IPS-18c (cell line): Measurements from ENCODE around the gene EGF.

ENCODE experiments used
- H3K4me3 ChIP-seq: 2 replicates; pipeline ENCODE4 v1.7.0; 2013; ENCODE audit warnings: low read depth, mild to moderate bottlenecking, low read length, moderate library complexity; ENCODE audit not compliant: insufficient read depth
- H3K9me3 ChIP-seq: one replicate; pipeline ENCODE4 v1.6.1; 2013; ENCODE audit warnings: mild to moderate bottlenecking, low read length, moderate library complexity; ENCODE audit not compliant: control insufficient read depth, insufficient read depth

EGF gene

GRCh38 chr4:110003401-110004187 lies 90.9 kb downstream of the EGF start:
- Histone ChIP-seq H3K4me3 (no peak overlapping the region), H3K9me3 (no peaks in the 10 kb centered on the region)

GRCh38 chr4:110004556-110004955 lies 91.9 kb downstream of the EGF start:
- H3K4me3 ChIP-seq = no peak overlapping the region
- no peaks in the 10 kb centered on the region for H3K9me3 ChIP-seq

- no peaks in the 10 kb centered on the region for H3K9me3 ChIP-seq
- no peak overlapping the region for H3K4me3 ChIP-seq
Observed at GRCh38 chr4:110005461-110006056, 92.9 kb downstream of the EGF start.

DNA sequence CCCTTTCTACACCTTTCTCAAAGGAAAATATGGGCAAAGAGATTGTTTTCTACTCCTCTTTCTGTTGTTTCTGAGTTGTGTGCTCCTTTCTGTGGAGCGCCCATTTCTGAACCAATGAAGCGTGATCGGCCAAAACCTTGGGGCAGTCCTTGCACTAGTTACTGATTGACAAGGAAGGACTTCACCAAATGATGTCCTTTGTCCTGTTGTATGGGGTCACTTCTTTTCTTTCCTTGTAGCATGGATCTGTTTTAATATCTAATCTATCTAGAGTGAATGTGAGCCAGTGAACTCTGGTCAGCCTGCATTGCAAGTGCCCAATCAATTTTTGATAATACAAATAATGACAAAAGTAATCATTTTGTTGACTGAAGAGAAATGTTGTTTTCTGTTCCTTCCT lies 94.5 kb downstream of the EGF start:
- no peak overlapping the region for H3K4me3 ChIP-seq

GRCh38 chr4:110008540-110008939 lies 95.9 kb downstream of the EGF start:
- Histone ChIP-seq H3K9me3 (no peaks in the 10 kb centered on the region), H3K4me3 (no peak overlapping the region)

More for the DNA sequence above, 94.5 kb downstream of the EGF start:
- no peaks in the 10 kb centered on the region for H3K9me3 ChIP-seq

DNA sequence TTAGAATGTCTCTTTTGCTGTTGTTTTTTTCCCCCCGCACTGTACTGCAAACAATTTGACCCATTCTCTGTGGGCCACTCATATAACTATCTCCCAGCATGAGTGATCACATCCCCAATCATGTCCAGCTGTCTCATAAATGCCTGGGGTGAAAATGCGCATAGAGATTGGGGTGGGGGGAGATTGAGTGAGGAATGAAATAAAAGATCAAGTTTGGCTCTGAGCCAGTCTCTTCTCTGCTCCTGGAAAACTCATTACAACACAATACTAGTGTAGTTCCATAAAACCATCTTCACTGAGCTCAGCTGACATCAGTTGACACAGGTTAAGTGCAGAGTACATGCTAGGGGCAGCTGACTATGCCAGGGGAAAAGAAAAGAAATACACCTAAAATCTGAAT lies 96.9 kb downstream of the EGF start:
- H3K4me3 ChIP-seq = no peak overlapping the region
- no peaks in the 10 kb centered on the region for H3K9me3 ChIP-seq

- Histone ChIP-seq H3K4me3 (no peak overlapping the region), H3K9me3 (no peaks in the 10 kb centered on the region)
Observed at GRCh38 chr4:110010797-110011196, 98.1 kb downstream of the EGF start.

- no peak overlapping the region for H3K4me3 ChIP-seq
- H3K9me3 ChIP-seq = no peaks in the 10 kb centered on the region
Observed at GRCh38 chr4:110012917-110013316, 100.2 kb downstream of the EGF start.

- Histone ChIP-seq H3K9me3 (no peaks in the 10 kb centered on the region), H3K4me3 (no peak overlapping the region)
Observed at GRCh38 chr4:110014233-110014632, 101.5 kb downstream of the EGF start.

- Histone ChIP-seq H3K9me3 (no peaks in the 10 kb centered on the region), H3K4me3 (no peak overlapping the region)
Observed at GRCh38 chr4:110019153-110019552, 106.5 kb downstream of the EGF start.

GRCh38 chr4:110020139-110020538 lies 107.5 kb downstream of the EGF start:
- no peak overlapping the region; the same call in 1 of the 2 replicates for H3K4me3 ChIP-seq
- no peaks in the 10 kb centered on the region for H3K9me3 ChIP-seq

- no peaks in the 10 kb centered on the region for H3K9me3 ChIP-seq
Observed at GRCh38 chr4:110020646-110021443, 108.2 kb downstream of the EGF start.

GRCh38 chr4:110022457-110022856 lies 109.8 kb downstream of the EGF start:
- no peak overlapping the region for H3K4me3 ChIP-seq
- no peaks in the 10 kb centered on the region for H3K9me3 ChIP-seq

More at GRCh38 chr4:110020646-110021443, 108.2 kb downstream of the EGF start:
- no peak overlapping the region for H3K4me3 ChIP-seq

DNA sequence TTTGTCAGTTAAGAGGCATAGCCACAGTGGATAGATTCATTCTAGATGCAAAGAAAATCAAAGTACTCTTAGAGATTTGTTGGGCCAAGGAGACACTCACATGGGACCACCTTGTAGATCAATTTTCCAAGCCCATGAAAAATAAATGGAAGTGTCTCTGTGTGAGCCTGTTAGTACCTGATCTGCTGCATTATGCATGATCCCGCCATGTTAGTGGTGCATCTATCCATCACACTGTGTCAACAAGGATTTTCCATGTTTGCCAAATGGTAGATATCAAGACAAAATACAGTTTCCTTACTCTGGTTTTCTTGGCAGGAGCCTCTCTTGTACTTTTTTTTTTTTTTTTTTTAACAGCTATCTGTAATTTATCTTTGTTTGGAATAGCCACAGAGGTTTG lies 112.4 kb downstream of the EGF start:
- H3K9me3 ChIP-seq = no peaks in the 10 kb centered on the region
- H3K4me3 ChIP-seq = no peak overlapping the region

- Histone ChIP-seq H3K9me3 (no peaks in the 10 kb centered on the region), H3K4me3 (no peak overlapping the region)
Observed at GRCh38 chr4:110025718-110026117, 113.0 kb downstream of the EGF start.

DNA sequence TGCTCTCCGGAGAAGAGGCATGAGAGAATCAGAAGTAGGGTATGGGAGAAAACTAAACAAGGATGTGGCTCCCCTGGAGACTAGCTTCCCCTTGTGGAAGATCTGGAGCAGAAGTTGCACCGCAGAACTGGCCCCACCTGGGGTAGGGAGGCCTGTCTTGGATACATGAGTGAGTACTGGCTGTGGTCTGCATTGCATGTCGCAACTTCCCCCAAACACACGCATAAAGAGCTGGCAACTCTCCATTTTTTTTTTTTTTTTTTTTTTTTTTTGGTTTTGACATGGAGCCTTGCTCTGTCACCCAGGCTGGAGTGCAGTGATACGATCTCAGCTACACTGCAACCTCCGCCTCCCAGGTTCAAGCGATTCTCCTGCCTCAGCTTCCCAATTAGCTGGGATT lies 119.9 kb downstream of the EGF start:
- H3K4me3 ChIP-seq = no peak overlapping the region
- no peaks in the 10 kb centered on the region for H3K9me3 ChIP-seq

DNA sequence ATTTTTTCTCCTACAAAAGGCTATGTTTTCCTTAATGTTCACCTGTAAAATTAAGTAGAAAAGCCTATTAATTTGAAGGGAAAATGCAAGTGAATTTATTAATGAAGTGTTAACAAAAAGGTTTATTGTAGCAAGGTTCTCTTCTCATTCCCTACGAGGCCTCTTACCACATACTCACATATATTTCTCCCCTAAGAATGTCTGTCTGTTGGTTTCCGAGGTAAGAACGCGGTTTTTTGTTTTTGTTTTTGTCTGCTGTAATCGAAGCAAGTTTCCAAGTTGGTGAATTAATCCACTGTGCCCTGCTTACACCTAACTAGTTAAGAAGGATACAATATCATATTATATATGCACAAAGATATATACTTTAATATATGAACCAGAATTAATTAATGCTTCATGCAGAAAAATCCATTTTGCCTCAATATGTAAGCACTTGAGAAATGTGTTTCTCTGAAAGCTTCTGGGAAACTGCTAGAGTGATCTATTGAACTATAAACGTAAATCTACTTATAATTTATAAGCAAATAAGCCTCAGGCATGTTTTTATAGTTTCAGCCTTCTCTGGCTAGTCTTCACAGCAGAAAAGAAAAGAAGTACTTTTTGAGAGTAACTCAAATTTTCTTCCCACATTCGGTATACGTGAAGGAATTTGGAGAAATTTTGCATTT lies 120.8 kb downstream of the EGF start:
- no peaks in the 10 kb centered on the region for H3K9me3 ChIP-seq
- H3K4me3 ChIP-seq = no peak overlapping the region
